ENCODE data around the gene LYPLA2.

DNA sequence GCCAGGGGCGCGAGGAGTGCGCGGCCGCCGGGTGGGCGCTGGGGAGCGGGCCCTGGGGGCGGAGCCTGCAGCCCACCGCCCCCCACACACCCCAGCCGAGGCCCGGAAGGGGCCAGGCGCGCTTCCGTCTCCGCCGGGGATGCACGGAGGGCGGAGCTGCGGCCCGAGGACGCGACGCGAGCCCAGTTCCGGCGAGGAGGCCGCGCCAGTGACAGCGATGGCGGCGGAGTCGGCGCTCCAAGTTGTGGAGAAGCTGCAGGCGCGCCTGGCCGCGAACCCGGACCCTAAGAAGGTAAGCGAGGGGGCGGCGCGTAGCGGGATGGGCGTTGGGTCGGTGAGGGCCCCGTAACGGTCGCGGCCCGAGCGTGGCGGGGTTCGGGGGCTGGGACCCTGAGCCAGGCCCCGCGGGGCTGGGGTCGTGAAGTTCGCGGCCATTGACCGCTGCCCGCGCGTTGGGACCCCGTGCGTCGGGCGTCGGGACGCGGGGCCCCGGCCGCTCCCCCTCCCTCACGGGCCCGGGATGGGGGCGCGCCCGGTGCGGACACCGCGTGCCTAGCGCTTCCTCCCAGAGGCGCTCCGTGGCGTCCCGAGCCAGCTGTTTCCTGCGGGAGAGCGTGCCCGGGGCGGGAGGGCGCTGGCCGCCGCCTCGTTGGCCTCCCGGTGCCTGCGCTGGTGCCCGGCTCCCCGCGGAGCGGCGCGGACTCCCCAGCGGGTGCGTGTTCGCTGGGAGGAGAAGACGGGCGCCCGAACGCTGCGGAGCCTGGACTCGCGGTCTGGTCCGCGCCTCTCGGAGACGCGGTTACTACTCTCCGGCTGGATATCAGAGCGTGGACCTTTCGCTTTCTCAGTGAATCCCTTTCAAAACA is 47.4 kb upstream of the LYPLA2 start, which contains the start of gene ELOA:
- TF ChIP-seq POLR2AphosphoS5 (IDR thresholded peaks at IDR 0.05) (peak; percentile 78 to 86 (median 84)), EP300 (IDR thresholded peaks at IDR 0.05; ENCODE audit: low read depth) (no peak), POLR2A (IDR thresholded peaks at IDR 0.05) (peak; percentile 78)
- TF ChIP-seq, protein P1, sequence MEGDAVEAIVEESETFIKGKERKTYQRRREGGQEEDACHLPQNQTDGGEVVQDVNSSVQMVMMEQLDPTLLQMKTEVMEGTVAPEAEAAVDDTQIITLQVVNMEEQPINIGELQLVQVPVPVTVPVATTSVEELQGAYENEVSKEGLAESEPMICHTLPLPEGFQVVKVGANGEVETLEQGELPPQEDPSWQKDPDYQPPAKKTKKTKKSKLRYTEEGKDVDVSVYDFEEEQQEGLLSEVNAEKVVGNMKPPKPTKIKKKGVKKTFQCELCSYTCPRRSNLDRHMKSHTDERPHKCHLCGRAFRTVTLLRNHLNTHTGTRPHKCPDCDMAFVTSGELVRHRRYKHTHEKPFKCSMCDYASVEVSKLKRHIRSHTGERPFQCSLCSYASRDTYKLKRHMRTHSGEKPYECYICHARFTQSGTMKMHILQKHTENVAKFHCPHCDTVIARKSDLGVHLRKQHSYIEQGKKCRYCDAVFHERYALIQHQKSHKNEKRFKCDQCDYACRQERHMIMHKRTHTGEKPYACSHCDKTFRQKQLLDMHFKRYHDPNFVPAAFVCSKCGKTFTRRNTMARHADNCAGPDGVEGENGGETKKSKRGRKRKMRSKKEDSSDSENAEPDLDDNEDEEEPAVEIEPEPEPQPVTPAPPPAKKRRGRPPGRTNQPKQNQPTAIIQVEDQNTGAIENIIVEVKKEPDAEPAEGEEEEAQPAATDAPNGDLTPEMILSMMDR (IDR thresholded peaks at IDR 0.05) = no peak

Measured in transverse colon (tissue), 4 donors.